PC-9 (cell line): ENCODE measurements around the gene ARPC5. TPM values are rescaled to one million over a fixed set of nuclear protein-coding genes. Genes with fewer than 3 reads are reported as not detected.

Experiments
- BruUV-seq: library from RNA; stranded (reverse); fragments of 400-500 nt; replicated peaks from 2 replicates; lab custom pipeline; 2021; lab: Mats Ljungman, UMichigan
- CTCF ChIA-PET: fragments of 300-600 bp; sonication (Branson Sonifier 250); formaldehyde crosslinking; loops from one replicate; lab custom pipeline; 2022; ENCODE audit warnings: antibody characterized with exemption; lab: Charles Lee
- POLR2A ChIA-PET: fragments of 300-600 bp; sonication (Branson Sonifier 250); formaldehyde crosslinking; loops from one replicate; lab custom pipeline; 2022; ENCODE audit warnings: antibody characterized with exemption; ENCODE audit not compliant: unreplicated experiment; lab: Charles Lee
- DNase-seq, 2 experiments: peaks; one replicate each; pipeline versions ENCODE4 v3.0.0 to v3.0.0-alpha.2; 2015 to 2022; ENCODE audit warnings: mixed read lengths in 1 of 2
- H2AFZ ChIP-seq: fragments of 200-600 bp; sonication (generic); 2 replicates; pipeline ENCODE4 v1.8.1; 2017; ENCODE audit warnings: antibody characterized with exemption
- H3F3A ChIP-seq: fragments of 200-600 bp; sonication (generic); 2 replicates; pipeline ENCODE4 v1.8.1; 2017; ENCODE audit warnings: antibody characterized with exemption, mild to moderate bottlenecking, low read depth; ENCODE audit not compliant: insufficient read depth
- H3K27ac ChIP-seq: fragments of 200-600 bp; sonication (generic); 2 replicates; pipeline ENCODE4 v1.6.1; 2016; ENCODE audit warnings: mixed run types
- H3K27me3 ChIP-seq: fragments of 200-600 bp; sonication (generic); 2 replicates; pipeline ENCODE4 v1.6.1; 2016; ENCODE audit warnings: low read depth, mixed run types; ENCODE audit not compliant: insufficient read depth
- H3K36me3 ChIP-seq: fragments of 200-600 bp; sonication (generic); 2 replicates; pipeline ENCODE4 v1.6.1; 2016; ENCODE audit warnings: low read depth, mixed run types
- H3K4me1 ChIP-seq: fragments of 200-600 bp; sonication (generic); replicated peaks from 2 replicates; pipeline ENCODE4 v1.6.1; 2016; ENCODE audit warnings: mixed run types; ENCODE audit not compliant: insufficient read depth
- H3K4me2 ChIP-seq: fragments of 200-600 bp; sonication (generic); 2 replicates; pipeline ENCODE4 v1.6.1; 2017; ENCODE audit warnings: mixed run types
- H3K4me3 ChIP-seq: fragments of 200-600 bp; sonication (generic); 2 replicates; pipeline ENCODE4 v1.6.1; 2016; ENCODE audit warnings: mixed run types
- H3K79me2 ChIP-seq: fragments of 200-600 bp; sonication (generic); 2 replicates; pipeline ENCODE4 v1.6.1; 2017; ENCODE audit warnings: low read depth, mixed run types
- H3K9me2 ChIP-seq: fragments of 200-600 bp; sonication (generic); 2 replicates; pipeline ENCODE4 v1.8.1; 2017; ENCODE audit warnings: mild to moderate bottlenecking; ENCODE audit not compliant: insufficient read depth
- H3K9me3 ChIP-seq: fragments of 200-600 bp; sonication (generic); 2 replicates; pipeline ENCODE4 v1.8.1; 2016; ENCODE audit warnings: low read depth; ENCODE audit not compliant: insufficient read depth
- H4K20me1 ChIP-seq: fragments of 200-600 bp; sonication (generic); 2 replicates; pipeline ENCODE4 v1.8.1; 2017; ENCODE audit not compliant: insufficient read depth
- CTCF ChIP-seq: fragments of 200-600 bp; sonication (generic); conservative IDR thresholded peaks from 2 replicates; pipeline ENCODE4 v1.6.1; 2017; ENCODE audit warnings: mixed run types, antibody characterized with exemption, mild to moderate bottlenecking, moderate library complexity
- EZH2 ChIP-seq: fragments of 200-600 bp; sonication (generic); IDR thresholded peaks from 2 replicates; pipeline ENCODE4 v1.8.0; 2017; ENCODE audit warnings: antibody characterized with exemption, low read depth
- intact Hi-C: fragments of 100-400 bp; cut with micrococcal nuclease; formaldehyde crosslinking; loops from one replicate; pipeline ENCODE4 v1.10.0; 2022; ENCODE audit not compliant: unreplicated experiment
- total RNA-seq: library from RNA; stranded (reverse); gene quantifications from 2 replicates; pipeline ENCODE4 v1.2.3, GENCODE V29; 2021

Gene ARPC5
- total RNA-seq, 1 experiment from 2014 or later = 143 TPM

GRCh38 chr1:183645531-183645930, 9.9 kb upstream of the ARPC5 start:
- H3K4me2 ChIP-seq = no peak overlapping the region
- H3K9me2 ChIP-seq = no peaks in the 10 kb centered on the region
- intact Hi-C loops = no loop called here
- H3K4me1 ChIP-seq = no peaks in the 10 kb centered on the region
- ChIA-PET POLR2A (no interaction called here), CTCF (no interaction called here)
- TF ChIP-seq EZH2 (no peak), CTCF (no peak)
- no peaks in the 10 kb centered on the region for H3K36me3 ChIP-seq
- BruUV-seq = no TSS peak
- no peaks in the 10 kb centered on the region for H3K9me3 ChIP-seq
- no peaks in the 10 kb centered on the region for H3F3A ChIP-seq
- H3K79me2 ChIP-seq = no peaks in the 10 kb centered on the region
- H3K27me3 ChIP-seq = no peaks in the 10 kb centered on the region
- H3K27ac ChIP-seq = no peak overlapping the region
- no peak for DNase-seq
- H3K4me3 ChIP-seq = no peak overlapping the region
- no peak overlapping the region for H2AFZ ChIP-seq
- no peaks in the 10 kb centered on the region for H4K20me1 ChIP-seq

GRCh38 chr1:183642166-183642565, 6.6 kb upstream of the ARPC5 start:
- no peaks in the 10 kb centered on the region for H3K79me2 ChIP-seq
- no peaks in the 10 kb centered on the region for H3K4me1 ChIP-seq
- POLR2A ChIA-PET = no interaction called here

GRCh38 chr1:183640193-183640592, 4.6 kb upstream of the ARPC5 start:
- no TSS peak for BruUV-seq
- Histone ChIP-seq H3K27me3 (no peaks in the 10 kb centered on the region), H2AFZ (no peak overlapping the region), H3K4me2 (no peak overlapping the region), H3F3A (no peaks in the 10 kb centered on the region), H4K20me1 (no peaks in the 10 kb centered on the region), H3K36me3 (no peaks in the 10 kb centered on the region), H3K79me2 (peaks cover under 1% of the 10 kb centered on the region; the same call in 1 of the 2 replicates), H3K4me3 (no peak overlapping the region), H3K4me1 (peaks cover 9% of the 10 kb centered on the region), H3K9me2 (no peaks in the 10 kb centered on the region), H3K9me3 (no peaks in the 10 kb centered on the region), H3K27ac (no peak overlapping the region)
- ChIA-PET POLR2A (no interaction called here), CTCF (interaction anchor here (0.6 kb wide), 1 partner anchor 92 kb away, joined by 3 read pairs; no protein-coding TSS in a partner anchor)
- TF ChIP-seq EZH2 (no peak), CTCF (no peak)
- intact Hi-C loops = no loop called here
- DNase-seq = no peak

More at GRCh38 chr1:183642166-183642565, 6.6 kb upstream of the ARPC5 start:
- BruUV-seq = no TSS peak
- H3F3A ChIP-seq = no peaks in the 10 kb centered on the region
- intact Hi-C loops = no loop called here
- H3K4me2 ChIP-seq = no peak overlapping the region
- no peak overlapping the region for H3K27ac ChIP-seq
- no peaks in the 10 kb centered on the region for H3K9me3 ChIP-seq
- CTCF ChIA-PET = no interaction called here
- no peak for DNase-seq
- H2AFZ ChIP-seq = no peak overlapping the region
- H3K9me2 ChIP-seq = no peaks in the 10 kb centered on the region
- no peaks in the 10 kb centered on the region for H3K27me3 ChIP-seq
- no peak for TF ChIP-seq CTCF
- H4K20me1 ChIP-seq = no peaks in the 10 kb centered on the region
- H3K4me3 ChIP-seq = no peak overlapping the region
- no peaks in the 10 kb centered on the region for H3K36me3 ChIP-seq
